HCT116 (cell line): ENCODE measurements around the gene CCND1. TPM values are rescaled to one million over a fixed set of nuclear protein-coding genes. Genes with fewer than 3 reads are reported as not detected.

Experiments used
- ATAC-seq: fragments of 200-7000 bp; cut with Tn5 transposase; 2 replicates; pipeline ENCODE4 v1.9.1; 2020; ENCODE audit warnings: mild to moderate bottlenecking, moderate library complexity
- BruUV-seq: library from RNA; stranded (reverse); fragments of 400-500 nt; replicated peaks from 2 replicates; lab custom pipeline; 2021; lab: Mats Ljungman, UMichigan
- CTCF ChIA-PET: fragments of 300-600 bp; sonication (Branson Sonifier 250); formaldehyde crosslinking; loops from one replicate; lab custom pipeline; 2021; ENCODE audit warnings: antibody characterized with exemption; lab: Charles Lee
- POLR2A ChIA-PET: fragments of 300-600, 350-600 bp; sonication (Branson Sonifier 250); formaldehyde crosslinking; loops from one replicate; lab custom pipeline; 2021; ENCODE audit warnings: antibody characterized with exemption; lab: Charles Lee
- RAD21 ChIA-PET, 2 experiments: fragments of 300-600 bp; sonication (Branson Sonifier 250); formaldehyde crosslinking; loops; one replicate each; lab custom pipeline; 2023; ENCODE audit warnings: low total read pairs in 2 of 2; ENCODE audit not compliant: uncharacterized antibody in 2 of 2, unreplicated experiment in 2 of 2, low non-redundant PET in 1 of 2; lab: Charles Lee
- DNase-seq: peaks from one replicate; pipeline ENCODE4 v3.0.0-alpha.2; 2010; ENCODE audit warnings: low read depth, low spot score
- H2AFZ ChIP-seq: fragments of 200-600 bp; shearing (Covaris generic), sonication (generic); 2 replicates; pipeline ENCODE4 v1.6.1; 2017; ENCODE audit warnings: low read depth, mixed run types, mixed read lengths, antibody characterized with exemption, low read length; ENCODE audit not compliant: poor library complexity, severe bottlenecking
- H3K27ac ChIP-seq: 2 replicates; pipeline ENCODE4 v1.5.1; 2012; ENCODE audit warnings: low read depth, low read length
- H3K27me3 ChIP-seq: fragments of 200-600 bp; sonication (generic); 2 replicates; pipeline ENCODE4 v1.6.1; 2016; ENCODE audit warnings: mixed run types, low read length, mixed read lengths; ENCODE audit not compliant: insufficient read depth
- H3K36me3 ChIP-seq, 2 experiments: fragments of 200-500 bp in 1 of 2; fragments of 200-600 bp in 1 of 2; sonication (Bioruptor generic) in 1 of 2; sonication (generic) in 1 of 2; 2 replicates each; pipeline versions ENCODE4 v1.5.1 to v1.6.1; 2014 to 2016; ENCODE audit warnings: low read length in 2 of 2, inconsistent platforms in 1 of 2, mixed read lengths in 1 of 2, mixed run types in 1 of 2; ENCODE audit not compliant: insufficient read depth in 2 of 2, control insufficient read depth in 1 of 2
- H3K4me1 ChIP-seq, 2 experiments: fragments of 200-600 bp in 1 of 2; sonication (generic) in 1 of 2; 2 replicates each; pipeline versions ENCODE4 v1.5.1 to v1.6.1; 2012 to 2017; ENCODE audit warnings: low read length in 2 of 2, inconsistent platforms in 1 of 2, mild to moderate bottlenecking in 1 of 2, mixed read lengths in 1 of 2, mixed run types in 1 of 2, moderate library complexity in 1 of 2; ENCODE audit not compliant: insufficient read depth in 2 of 2, control insufficient read depth in 1 of 2
- H3K4me2 ChIP-seq: fragments of 200-600 bp; sonication (generic); 2 replicates; pipeline ENCODE4 v1.6.1; 2017; ENCODE audit warnings: mixed run types, low read length, mixed read lengths
- H3K4me3 ChIP-seq, 2 experiments: fragments of 200-600 bp in 1 of 2; sonication (generic) in 1 of 2; replicated peaks in 1 of 2; 2 replicates each; pipeline ENCODE4 v1.5.1; 2011 to 2016; ENCODE audit warnings: low read length in 2 of 2, control low read depth in 1 of 2, low read depth in 1 of 2, mild to moderate bottlenecking in 1 of 2, mixed read lengths in 1 of 2, mixed run types in 1 of 2
- H3K79me2 ChIP-seq: fragments of 200-600 bp; sonication (generic); 2 replicates; pipeline ENCODE4 v1.6.1; 2017; ENCODE audit warnings: mild to moderate bottlenecking, mixed run types, low read length, moderate library complexity, mixed read lengths; ENCODE audit not compliant: insufficient read depth
- H3K9ac ChIP-seq: fragments of 200-600 bp; sonication (generic); 2 replicates; pipeline ENCODE4 v1.6.1; 2016; ENCODE audit warnings: low read length, mixed read lengths
- H3K9me2 ChIP-seq: fragments of 200-600 bp; sonication (generic), shearing (Covaris generic); 2 replicates; pipeline ENCODE4 v1.6.1; 2017; ENCODE audit warnings: mixed run types, mild to moderate bottlenecking, moderate library complexity; ENCODE audit not compliant: insufficient read depth
- H3K9me3 ChIP-seq, 2 experiments: fragments of 200-500 bp in 1 of 2; fragments of 200-600 bp in 1 of 2; sonication (Bioruptor generic) in 1 of 2; sonication (generic) in 1 of 2; 2 replicates each; pipeline ENCODE4 v1.6.1; 2014 to 2017; ENCODE audit warnings: low read length in 2 of 2, mixed read lengths in 2 of 2, inconsistent platforms in 1 of 2, low read depth in 1 of 2, mild to moderate bottlenecking in 1 of 2, mixed run types in 1 of 2, moderate library complexity in 1 of 2; ENCODE audit not compliant: control insufficient read depth in 1 of 2, insufficient read depth in 1 of 2
- H4K20me1 ChIP-seq: fragments of 200-600 bp; sonication (generic), shearing (Covaris generic); 2 replicates; pipeline ENCODE4 v1.6.1; 2017; ENCODE audit warnings: mixed run types, mild to moderate bottlenecking, moderate library complexity; ENCODE audit not compliant: insufficient read depth
- CBX3 ChIP-seq: IDR thresholded peaks from 2 replicates; pipeline ENCODE4 v1.6.1; 2012; ENCODE audit warnings: low read depth
- CEBPB ChIP-seq: IDR thresholded peaks from 2 replicates; pipeline ENCODE4 v1.6.1; 2012; ENCODE audit warnings: low read depth
- CTCF ChIP-seq, 3 experiments: fragments of 200-600 bp in 1 of 3; sonication (generic) in 1 of 3; IDR thresholded peaks in 2 of 3; conservative IDR thresholded peaks in 1 of 3; 2 replicates each; pipeline ENCODE4 v1.5.1; 2012 to 2017; ENCODE audit warnings: low read depth in 2 of 3, low read length in 2 of 3, antibody characterized with exemption in 1 of 3, borderline replicate concordance in 1 of 3, control low read depth in 1 of 3, mild to moderate bottlenecking in 1 of 3, mixed read lengths in 1 of 3, mixed run types in 1 of 3, moderate library complexity in 1 of 3; ENCODE audit not compliant: insufficient read depth in 1 of 3
- EGR1 ChIP-seq: IDR thresholded peaks from 2 replicates; pipeline ENCODE4 v1.6.1; 2012; ENCODE audit warnings: low read depth
- ELF1 ChIP-seq: IDR thresholded peaks from 2 replicates; pipeline ENCODE4 v1.6.1; 2012; ENCODE audit warnings: low read depth, borderline replicate concordance
- FOSL1 ChIP-seq: IDR thresholded peaks from 2 replicates; pipeline ENCODE4 v1.6.1; 2012; ENCODE audit warnings: low read depth
- MAX ChIP-seq: IDR thresholded peaks from 2 replicates; pipeline ENCODE4 v1.6.1; 2012
- POLR2A ChIP-seq: IDR thresholded peaks from 2 replicates; pipeline ENCODE4 v1.7.0; 2011; ENCODE audit warnings: borderline replicate concordance; ENCODE audit not compliant: insufficient read depth, insufficient read length; ENCODE audit errors: extremely low read depth
- POLR2AphosphoS5 ChIP-seq: IDR thresholded peaks from 2 replicates; pipeline ENCODE4 v1.6.1; 2011; ENCODE audit warnings: mild to moderate bottlenecking, low read depth, low read length, moderate library complexity
- SIN3A ChIP-seq: IDR thresholded peaks from 2 replicates; pipeline ENCODE4 v1.6.1; 2012; ENCODE audit warnings: low read depth
- SP1 ChIP-seq: IDR thresholded peaks from 2 replicates; pipeline ENCODE4 v1.6.1; 2012; ENCODE audit warnings: low read depth
- YY1 ChIP-seq: IDR thresholded peaks from 2 replicates; pipeline ENCODE4 v1.6.1; 2011; ENCODE audit warnings: low read length, low read depth, moderate library complexity, mild to moderate bottlenecking; ENCODE audit not compliant: insufficient replicate concordance; ENCODE audit errors: extremely low read depth
- ZFX ChIP-seq: fragments of 450-650 bp; IDR thresholded peaks from 2 replicates; pipeline ENCODE4 v1.6.1; 2017
- intact Hi-C: fragments of 100-400 bp; cut with micrococcal nuclease; formaldehyde crosslinking; loops from 2 replicates; pipeline ENCODE4 v1.10.0; 2022
- total RNA-seq: library from RNA; stranded (reverse); gene quantifications from one replicate; pipeline ENCODE4 v1.2.1, GENCODE V29; 2021; ENCODE audit not compliant: unreplicated experiment
- TF ChIP-seq, protein P1 (sequence below): IDR thresholded peaks from 2 replicates; pipeline ENCODE4 v1.6.1; 2011; ENCODE audit warnings: mild to moderate bottlenecking, low read length, moderate library complexity; ENCODE audit not compliant: insufficient replicate concordance; ENCODE audit errors: extremely low read depth

The CCND1 gene
- total RNA-seq, 1 experiment from 2014 or later, result 601 TPM

DNA sequence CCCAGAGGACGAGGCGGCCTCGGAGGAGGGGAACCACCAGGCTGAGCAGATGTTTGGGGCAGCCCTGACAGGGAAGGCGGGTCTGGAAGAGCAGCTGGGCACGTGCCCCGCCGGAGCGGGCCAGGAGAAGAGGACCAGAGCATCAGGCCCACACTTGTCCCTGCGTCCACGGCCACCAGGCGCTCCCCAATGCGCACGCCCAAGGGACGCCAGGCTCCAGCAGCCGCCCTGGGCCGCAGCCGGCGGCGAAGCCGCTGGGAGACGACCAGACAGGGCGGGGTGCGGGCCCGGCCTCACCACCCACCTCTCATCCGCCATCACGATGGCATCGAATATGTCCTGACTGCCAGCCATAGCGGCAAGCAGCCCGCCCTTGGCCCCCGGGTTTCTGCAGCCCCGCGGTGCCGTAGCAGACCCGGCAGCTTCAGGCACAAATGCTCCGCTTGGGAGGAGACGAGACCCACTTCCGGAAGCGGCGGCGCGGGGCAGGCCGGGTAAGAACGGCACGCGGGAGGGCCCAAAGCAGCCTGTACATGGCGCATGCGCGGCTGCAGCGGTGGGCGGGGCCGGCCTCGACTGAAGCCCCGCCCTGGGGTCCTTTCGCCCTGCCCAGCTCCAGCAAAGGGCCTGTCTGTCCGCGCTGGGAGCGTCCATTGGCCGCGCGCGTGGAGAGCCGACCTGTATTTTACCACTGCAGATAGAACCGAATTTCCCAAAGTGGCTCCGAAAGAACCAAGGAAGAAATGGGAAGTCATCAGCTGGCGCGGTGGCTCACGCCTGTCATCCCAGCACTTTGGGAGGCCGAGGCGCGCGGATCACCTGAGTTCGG lies 34.1 kb downstream of the CCND1 start, which contains the start of gene LTO1:
Gene LTO1 (minus strand): TSS at position 468 of the 829 bp plus-strand sequence. CDS start 114 bp downstream, at position 354.
- peak; percentile 87 for DNase-seq
- Histone ChIP-seq H3K4me1 (peaks cover 10 to 35% of the 10 kb centered on the region in 2 experiments; a peak in 3 of 4 replicates), H3K4me3 (peak within 1 kb of the TSS; percentile 95 to 98), H4K20me1 (no peaks in the 10 kb centered on the region)
- BruUV-seq, result no TSS peak
- CTCF ChIA-PET, result interaction anchor here (1.1 to 2.3 kb wide), 4 partner anchors 9 to 573 kb away, joined by 3 to 9 read pairs (median 4); partner anchors contain the start of gene MYEOV
- intact Hi-C loops, result loop anchor here (10.0 kb wide), 1 partner anchor 380 kb away; the partner anchor contains the start of gene MYEOV
- peak; percentile 99 for TF ChIP-seq ELF1
- peak; percentile 91 for TF ChIP-seq POLR2AphosphoS5
- TF ChIP-seq MAX, result peak; percentile 77
- TF ChIP-seq FOSL1, result no peak
- peak; percentile 81 for TF ChIP-seq YY1
- peak; percentile 19 for TF ChIP-seq POLR2A
- TF ChIP-seq CBX3, result peak; percentile 46; the same call in 1 of the 2 replicates
- no peak for TF ChIP-seq CEBPB
- TF ChIP-seq SP1, result peak; percentile 82
- no peak for TF ChIP-seq CTCF (IDR thresholded peaks at IDR 0.05 in 2 of 3, conservative IDR thresholded peaks at IDR 0.05 in 1 of 3; ENCODE audit: borderline replicate concordance in 1 of 3, insufficient read depth in 1 of 3, low read depth in 2 of 3, low read length in 2 of 3)
- TF ChIP-seq ZFX, result peak; percentile 93; the same call in 1 of the 2 replicates
- TF ChIP-seq, protein P1, sequence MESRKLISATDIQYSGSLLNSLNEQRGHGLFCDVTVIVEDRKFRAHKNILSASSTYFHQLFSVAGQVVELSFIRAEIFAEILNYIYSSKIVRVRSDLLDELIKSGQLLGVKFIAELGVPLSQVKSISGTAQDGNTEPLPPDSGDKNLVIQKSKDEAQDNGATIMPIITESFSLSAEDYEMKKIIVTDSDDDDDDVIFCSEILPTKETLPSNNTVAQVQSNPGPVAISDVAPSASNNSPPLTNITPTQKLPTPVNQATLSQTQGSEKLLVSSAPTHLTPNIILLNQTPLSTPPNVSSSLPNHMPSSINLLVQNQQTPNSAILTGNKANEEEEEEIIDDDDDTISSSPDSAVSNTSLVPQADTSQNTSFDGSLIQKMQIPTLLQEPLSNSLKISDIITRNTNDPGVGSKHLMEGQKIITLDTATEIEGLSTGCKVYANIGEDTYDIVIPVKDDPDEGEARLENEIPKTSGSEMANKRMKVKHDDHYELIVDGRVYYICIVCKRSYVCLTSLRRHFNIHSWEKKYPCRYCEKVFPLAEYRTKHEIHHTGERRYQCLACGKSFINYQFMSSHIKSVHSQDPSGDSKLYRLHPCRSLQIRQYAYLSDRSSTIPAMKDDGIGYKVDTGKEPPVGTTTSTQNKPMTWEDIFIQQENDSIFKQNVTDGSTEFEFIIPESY, result peak; percentile 78
- peak; percentile 97 for TF ChIP-seq SIN3A
- TF ChIP-seq EGR1, result peak; percentile 45; the same call in 1 of the 2 replicates
- TF ChIP-seq, all 23 proteins: peak for 11
- peaks cover 9 to 19% of the 10 kb centered on the region in 2 experiments; a peak in 2 of 4 replicates for H3K36me3 ChIP-seq
- no peaks in the 10 kb centered on the region for H3K9me2 ChIP-seq
- no peak within 1 kb of the TSS for H2AFZ ChIP-seq
- peak; percentile 90 for ATAC-seq
- RAD21 ChIA-PET, result interaction anchor here in 1 of 2 experiments (1.0 to 1.2 kb wide), 2 partner anchors 9 to 382 kb away, joined by 3 read pairs; no protein-coding TSS in a partner anchor
- H3K27ac ChIP-seq, result peak within 1 kb of the TSS; percentile 82
- no peaks in the 10 kb centered on the region for H3K9me3 ChIP-seq
- H3K27me3 ChIP-seq, result no peaks in the 10 kb centered on the region
- H3K79me2 ChIP-seq, result peaks cover 28% of the 10 kb centered on the region
- H3K4me2 ChIP-seq, result peak within 1 kb of the TSS; percentile 90
- POLR2A ChIA-PET, result interaction anchor here (1.2 to 1.6 kb wide), 3 partner anchors 10 to 379 kb away, joined by 3 to 6 read pairs (median 4); no protein-coding TSS in a partner anchor
- peak within 1 kb of the TSS; percentile 91 for H3K9ac ChIP-seq
